PC-3 (cell line): ENCODE data around the gene KCNK3. TPM values are rescaled to one million over a fixed set of nuclear protein-coding genes. Genes with fewer than 3 reads are reported as not detected.

Experiments
- ATAC-seq: fragments of 200-7000 bp; cut with Tn5 transposase; 2 replicates; pipeline ENCODE4 v1.9.1; 2020; ENCODE audit warnings: mild to moderate bottlenecking, moderate library complexity
- BruUV-seq: library from RNA; stranded (reverse); fragments of 400-500 nt; replicated peaks from 2 replicates; lab custom pipeline; 2021; lab: Mats Ljungman, UMichigan
- CTCF ChIA-PET: fragments of 300-600 bp; sonication (Branson Sonifier 250); formaldehyde crosslinking; loops from one replicate; lab custom pipeline; 2022; ENCODE audit warnings: antibody characterized with exemption; lab: Charles Lee
- POLR2A ChIA-PET: fragments of 300-600 bp; sonication (Branson Sonifier 250); formaldehyde crosslinking; loops from one replicate; lab custom pipeline; 2022; ENCODE audit warnings: antibody characterized with exemption; ENCODE audit not compliant: unreplicated experiment; lab: Charles Lee
- DNase-seq: peaks from one replicate; pipeline ENCODE4 v3.0.0-alpha.2; 2015
- H2AFZ ChIP-seq: fragments of 300-600 bp; sonication (generic); 2 replicates; pipeline ENCODE4 v1.6.0; 2016; ENCODE audit warnings: antibody characterized with exemption, low read length
- H3F3A ChIP-seq: fragments of 300-600 bp; sonication (generic); one replicate; pipeline ENCODE4 v1.6.0; 2017; ENCODE audit warnings: antibody characterized with exemption, low read length, control low read depth, mild to moderate bottlenecking; ENCODE audit not compliant: unreplicated experiment
- H3K27ac ChIP-seq: fragments of 300-600 bp; sonication (generic); 2 replicates; pipeline ENCODE4 v1.5.1; 2016; ENCODE audit warnings: mild to moderate bottlenecking, low read length
- H3K27me3 ChIP-seq: fragments of 300-600 bp; sonication (generic); 2 replicates; pipeline ENCODE4 v1.6.1; 2016; ENCODE audit warnings: low read length, mixed read lengths
- H3K36me3 ChIP-seq: fragments of 300-600 bp; sonication (generic); 2 replicates; pipeline ENCODE4 v1.6.1; 2016; ENCODE audit warnings: low read depth, mixed run types, low read length, mixed read lengths
- H3K4me1 ChIP-seq: fragments of 300-600 bp; sonication (generic); 2 replicates; pipeline ENCODE4 v1.5.1; 2016; ENCODE audit warnings: low read length; ENCODE audit not compliant: insufficient read depth
- H3K4me2 ChIP-seq: fragments of 300-600 bp; sonication (generic); 2 replicates; pipeline ENCODE4 v1.6.0; 2016; ENCODE audit warnings: low read length
- H3K4me3 ChIP-seq: fragments of 300-600 bp; sonication (generic); 2 replicates; pipeline ENCODE4 v1.5.1; 2016; ENCODE audit warnings: mild to moderate bottlenecking, low read length, mixed read lengths
- H3K79me2 ChIP-seq: fragments of 300-600 bp; sonication (generic); 2 replicates; pipeline ENCODE4 v1.6.1; 2017; ENCODE audit warnings: low read length, mixed read lengths
- H3K9ac ChIP-seq: fragments of 300-600 bp; sonication (generic); 2 replicates; pipeline ENCODE4 v1.6.0; 2016; ENCODE audit warnings: mild to moderate bottlenecking, low read length
- H3K9me2 ChIP-seq: fragments of 300-600 bp; sonication (generic); replicated peaks from 2 replicates; pipeline ENCODE4 v1.6.1; 2016; ENCODE audit warnings: mixed run types, low read length, mixed read lengths
- H3K9me3 ChIP-seq: fragments of 300-600 bp; sonication (generic); 2 replicates; pipeline ENCODE4 v1.6.1; 2016; ENCODE audit warnings: low read length, mixed read lengths
- H4K20me1 ChIP-seq: fragments of 300-600 bp; sonication (generic); 2 replicates; pipeline ENCODE4 v1.6.1; 2016; ENCODE audit warnings: low read length, mixed read lengths
- EZH2 ChIP-seq: fragments of 300-600 bp; sonication (generic); IDR thresholded peaks from one replicate; pipeline ENCODE4 v1.6.1; 2017; ENCODE audit warnings: antibody characterized with exemption, mild to moderate bottlenecking, low read length; ENCODE audit not compliant: unreplicated experiment
- EZH2phosphoT487 ChIP-seq: fragments of 300-600 bp; sonication (generic); IDR thresholded peaks from 2 replicates; pipeline ENCODE4 v1.6.1; 2018; ENCODE audit warnings: mild to moderate bottlenecking, antibody characterized with exemption, low read length, borderline replicate concordance
- intact Hi-C: fragments of 100-400 bp; cut with micrococcal nuclease; formaldehyde crosslinking; loops from 2 replicates; pipeline ENCODE4 v1.9.0; 2023
- total RNA-seq: library from RNA; depleted of rRNA; stranded (reverse); fragments of >200 nt; gene quantifications from 2 replicates; pipeline ENCODE4 v1.2.3, GENCODE V29; 2014
- TF ChIP-seq, protein P1 (sequence below): fragments of 300-600 bp; sonication (generic); conservative IDR thresholded peaks from 2 replicates; pipeline ENCODE4 v1.5.1; 2017; ENCODE audit warnings: antibody characterized with exemption, low read depth, mild to moderate bottlenecking, low read length

The KCNK3 gene
- total RNA-seq, 1 experiment from 2014 or later, result 0.04 TPM

DNA sequence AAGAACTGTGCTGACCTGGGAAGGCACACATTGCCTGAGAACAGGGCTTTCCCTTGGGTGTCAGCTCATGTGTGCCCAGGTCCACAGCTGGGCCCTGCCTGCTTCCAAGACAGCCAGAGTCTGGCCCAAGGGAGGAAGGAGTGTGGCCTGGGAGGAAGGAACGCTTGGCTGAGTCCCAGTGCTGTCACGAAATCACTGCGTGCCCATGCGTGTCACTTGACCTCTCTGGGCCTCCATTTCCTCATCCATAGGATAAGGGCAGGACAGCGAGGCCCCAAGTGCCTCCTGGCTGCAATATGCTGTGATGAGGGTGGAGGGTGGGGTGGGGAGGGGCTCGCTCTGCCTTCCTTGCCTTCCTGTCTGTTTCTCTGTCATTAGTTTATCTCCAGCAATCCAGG is 642 bp upstream of the KCNK3 start:
- Histone ChIP-seq H2AFZ (no peak overlapping the region), H3K36me3 (no peaks in the 10 kb centered on the region), H3K9me3 (no peaks in the 10 kb centered on the region), H3K4me2 (no peak overlapping the region), H3K9ac (no peak overlapping the region), H3K27ac (no peak overlapping the region), H3K4me3 (no peak overlapping the region), H3K9me2 (no peaks in the 10 kb centered on the region), H3K27me3 (peaks cover 46% of the 10 kb centered on the region), H3K4me1 (peaks cover 13% of the 10 kb centered on the region), H3K79me2 (no peaks in the 10 kb centered on the region), H3F3A (no peaks in the 10 kb centered on the region), H4K20me1 (no peaks in the 10 kb centered on the region)
- BruUV-seq, result no TSS peak
- TF ChIP-seq, protein P1, sequence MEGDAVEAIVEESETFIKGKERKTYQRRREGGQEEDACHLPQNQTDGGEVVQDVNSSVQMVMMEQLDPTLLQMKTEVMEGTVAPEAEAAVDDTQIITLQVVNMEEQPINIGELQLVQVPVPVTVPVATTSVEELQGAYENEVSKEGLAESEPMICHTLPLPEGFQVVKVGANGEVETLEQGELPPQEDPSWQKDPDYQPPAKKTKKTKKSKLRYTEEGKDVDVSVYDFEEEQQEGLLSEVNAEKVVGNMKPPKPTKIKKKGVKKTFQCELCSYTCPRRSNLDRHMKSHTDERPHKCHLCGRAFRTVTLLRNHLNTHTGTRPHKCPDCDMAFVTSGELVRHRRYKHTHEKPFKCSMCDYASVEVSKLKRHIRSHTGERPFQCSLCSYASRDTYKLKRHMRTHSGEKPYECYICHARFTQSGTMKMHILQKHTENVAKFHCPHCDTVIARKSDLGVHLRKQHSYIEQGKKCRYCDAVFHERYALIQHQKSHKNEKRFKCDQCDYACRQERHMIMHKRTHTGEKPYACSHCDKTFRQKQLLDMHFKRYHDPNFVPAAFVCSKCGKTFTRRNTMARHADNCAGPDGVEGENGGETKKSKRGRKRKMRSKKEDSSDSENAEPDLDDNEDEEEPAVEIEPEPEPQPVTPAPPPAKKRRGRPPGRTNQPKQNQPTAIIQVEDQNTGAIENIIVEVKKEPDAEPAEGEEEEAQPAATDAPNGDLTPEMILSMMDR, result no peak
- TF ChIP-seq EZH2phosphoT487 (no peak), EZH2 (no peak)
- ATAC-seq, result no peak
- intact Hi-C loops, result no loop called here
- CTCF ChIA-PET, result no interaction called here
- POLR2A ChIA-PET, result no interaction called here
- no peak for DNase-seq

DNA sequence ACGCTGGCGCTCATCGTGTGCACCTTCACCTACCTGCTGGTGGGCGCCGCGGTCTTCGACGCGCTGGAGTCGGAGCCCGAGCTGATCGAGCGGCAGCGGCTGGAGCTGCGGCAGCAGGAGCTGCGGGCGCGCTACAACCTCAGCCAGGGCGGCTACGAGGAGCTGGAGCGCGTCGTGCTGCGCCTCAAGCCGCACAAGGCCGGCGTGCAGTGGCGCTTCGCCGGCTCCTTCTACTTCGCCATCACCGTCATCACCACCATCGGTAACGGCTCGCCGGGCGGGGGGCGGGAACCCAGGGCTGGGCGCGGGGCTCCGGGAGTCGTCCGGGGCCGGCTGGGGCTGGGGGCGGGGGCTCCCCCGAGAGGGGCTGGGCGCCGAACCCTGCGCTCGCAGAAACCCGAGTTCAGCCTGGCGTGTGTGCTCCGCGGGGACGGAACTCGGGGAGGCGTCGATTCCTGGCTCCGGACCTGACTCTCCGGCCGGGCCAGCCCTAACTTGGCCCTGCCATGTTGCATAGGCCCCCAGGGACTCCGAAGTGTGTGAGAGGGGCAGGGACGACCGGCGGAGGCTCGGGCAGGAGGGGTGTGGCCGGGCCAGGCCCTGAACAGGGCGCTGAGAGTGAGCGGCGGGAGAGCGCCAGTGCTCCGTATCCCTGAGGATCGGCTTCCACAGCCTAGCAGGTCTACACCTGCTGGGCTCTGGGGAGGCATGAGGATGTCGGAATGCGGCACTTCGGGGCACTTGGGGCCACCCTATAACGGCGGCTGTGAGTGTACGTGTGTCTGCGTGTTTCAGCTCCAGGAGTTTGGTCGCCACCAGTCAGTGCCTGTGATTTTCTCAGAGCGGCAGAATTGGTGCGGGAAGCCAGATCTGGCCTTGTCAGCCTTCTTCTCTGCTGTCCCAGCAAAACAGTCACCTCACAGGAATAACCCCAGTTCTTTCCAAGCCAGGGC is 651 bp downstream of the KCNK3 start:
- Histone ChIP-seq H3K27me3 (peaks cover 38% of the 10 kb centered on the region), H2AFZ (no peak overlapping the region), H3K36me3 (no peaks in the 10 kb centered on the region), H4K20me1 (no peaks in the 10 kb centered on the region), H3K9me3 (no peaks in the 10 kb centered on the region), H3K27ac (no peak overlapping the region), H3K9ac (no peak overlapping the region), H3K4me2 (no peak overlapping the region), H3K4me3 (no peak overlapping the region), H3K4me1 (peaks cover 21% of the 10 kb centered on the region), H3K9me2 (no peaks in the 10 kb centered on the region), H3K79me2 (no peaks in the 10 kb centered on the region), H3F3A (no peaks in the 10 kb centered on the region)
- ATAC-seq (no peak), DNase-seq (no peak)
- no TSS peak for BruUV-seq
- POLR2A ChIA-PET, result no interaction called here
- CTCF ChIA-PET, result no interaction called here
- TF ChIP-seq EZH2phosphoT487, result no peak
- no peak for TF ChIP-seq EZH2
- TF ChIP-seq, protein P1, result no peak
- intact Hi-C loops, result no loop called here

DNA sequence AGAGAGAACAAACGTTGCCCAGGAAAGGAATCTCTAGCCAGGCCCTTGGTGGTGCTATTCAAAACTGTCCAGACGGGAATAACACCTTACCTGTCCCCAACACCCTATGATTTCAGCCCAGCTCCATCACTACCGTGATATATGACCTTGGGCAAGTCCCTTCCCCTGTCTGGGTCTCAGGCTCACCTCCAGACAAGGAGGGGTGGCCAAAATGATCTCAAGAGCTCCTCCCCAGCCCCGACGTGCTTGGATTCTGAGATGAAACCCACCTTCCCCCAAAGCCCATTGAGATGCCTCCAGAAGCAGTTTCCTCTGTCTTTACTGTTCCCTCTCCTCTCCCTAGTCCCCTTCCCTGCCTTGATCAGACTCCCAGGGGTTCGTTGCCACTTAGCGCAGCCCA is 1.5 kb downstream of the KCNK3 start:
- Histone ChIP-seq H3K4me3 (no peak overlapping the region), H3K79me2 (no peaks in the 10 kb centered on the region), H2AFZ (no peak overlapping the region), H3K4me1 (peaks cover 21% of the 10 kb centered on the region), H3K27me3 (peaks cover 37% of the 10 kb centered on the region), H3K9me2 (no peaks in the 10 kb centered on the region), H3K27ac (no peak overlapping the region), H3F3A (no peaks in the 10 kb centered on the region), H3K36me3 (no peaks in the 10 kb centered on the region), H4K20me1 (no peaks in the 10 kb centered on the region), H3K9me3 (no peaks in the 10 kb centered on the region), H3K4me2 (no peak overlapping the region), H3K9ac (no peak overlapping the region)
- CTCF ChIA-PET, result no interaction called here
- intact Hi-C loops, result no loop called here
- TF ChIP-seq EZH2phosphoT487 (no peak), EZH2 (no peak)
- TF ChIP-seq, protein P1, result no peak
- POLR2A ChIA-PET, result no interaction called here
- ATAC-seq (no peak), DNase-seq (no peak)
- no TSS peak for BruUV-seq
